Measurements from ENCODE around the gene NEK10.

Gene NEK10

DNA sequence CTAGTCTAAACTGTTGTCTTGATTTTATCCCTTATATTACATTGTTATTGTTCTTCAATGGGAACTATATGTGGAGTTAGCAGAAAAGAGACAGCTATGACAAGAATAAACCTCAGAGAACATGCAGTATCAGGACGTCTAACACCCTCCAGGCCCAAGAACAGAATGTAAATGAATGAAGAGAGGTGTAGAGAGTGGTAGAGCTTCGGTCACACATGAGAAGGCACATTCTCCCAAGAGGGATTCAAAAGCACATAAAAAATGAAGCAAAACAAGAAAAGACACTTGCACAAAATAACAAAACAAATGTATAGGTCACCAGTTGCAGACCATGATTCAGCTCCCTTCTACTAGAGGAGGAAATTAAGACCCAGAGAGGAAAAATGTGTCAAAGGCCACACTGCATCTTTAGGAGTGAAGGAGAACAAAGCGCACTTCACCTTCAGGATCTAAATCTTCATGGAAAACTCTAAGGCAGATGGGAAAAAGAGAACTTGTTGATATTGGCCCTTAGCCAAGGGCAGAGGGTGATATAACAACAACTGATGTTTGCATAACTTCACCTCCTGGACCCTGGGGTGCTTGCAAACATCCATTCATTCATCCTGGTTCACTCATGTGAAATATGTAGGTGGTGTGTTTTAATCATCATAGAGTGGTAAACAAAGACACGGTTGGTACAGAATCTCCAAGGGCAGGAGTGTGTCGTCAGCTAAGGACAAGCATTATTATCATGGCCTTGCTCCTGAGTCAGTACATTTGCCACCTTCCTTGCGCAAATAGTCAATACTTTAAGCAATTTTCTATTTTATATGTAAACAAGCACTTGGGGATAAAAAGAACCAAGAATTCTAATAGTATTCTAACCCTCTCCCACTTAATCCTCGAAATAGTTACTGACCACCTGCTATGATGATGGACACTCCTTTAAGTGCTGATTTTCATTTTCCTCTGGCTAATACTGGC lies 8.8 kb downstream of the NEK10 start:
- H3K36me3 Mint-ChIP-seq: no peaks in the 10 kb centered on the region
- DNase-seq (no peak), ATAC-seq (replicated peaks) (peak; percentile 60 to 62)
- peaks cover 7 to 15% of the 10 kb centered on the region in 2 donors for H3K4me1 Mint-ChIP-seq
- peak overlapping the region in 1 of 2 donors; percentile 20 for H3K4me3 Mint-ChIP-seq
- no peaks in the 10 kb centered on the region for H3K27me3 Mint-ChIP-seq
- no peak overlapping the region for H3K27ac Mint-ChIP-seq
- no peaks in the 10 kb centered on the region for H3K9me3 Mint-ChIP-seq

DNA sequence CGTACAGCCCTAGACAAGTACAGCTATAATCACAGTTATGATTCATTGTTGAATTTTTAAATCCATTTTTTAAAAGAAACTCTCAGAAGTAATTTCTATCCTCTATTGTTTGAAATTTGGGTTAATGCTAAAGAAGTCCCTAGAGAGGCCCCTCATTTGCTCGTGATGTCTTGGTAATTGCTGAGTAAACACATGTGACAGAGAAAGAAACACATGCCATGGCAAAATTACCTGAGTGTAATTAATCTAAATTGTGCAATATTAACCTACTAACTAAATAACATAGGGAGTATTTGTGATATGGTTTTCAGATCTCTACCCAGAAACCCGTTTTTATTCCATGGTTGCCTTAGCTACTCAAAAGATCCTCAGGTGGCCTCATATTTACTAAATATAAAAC lies 10.8 kb downstream of the NEK10 start:
- H3K4me3 Mint-ChIP-seq: no peak overlapping the region

DNA sequence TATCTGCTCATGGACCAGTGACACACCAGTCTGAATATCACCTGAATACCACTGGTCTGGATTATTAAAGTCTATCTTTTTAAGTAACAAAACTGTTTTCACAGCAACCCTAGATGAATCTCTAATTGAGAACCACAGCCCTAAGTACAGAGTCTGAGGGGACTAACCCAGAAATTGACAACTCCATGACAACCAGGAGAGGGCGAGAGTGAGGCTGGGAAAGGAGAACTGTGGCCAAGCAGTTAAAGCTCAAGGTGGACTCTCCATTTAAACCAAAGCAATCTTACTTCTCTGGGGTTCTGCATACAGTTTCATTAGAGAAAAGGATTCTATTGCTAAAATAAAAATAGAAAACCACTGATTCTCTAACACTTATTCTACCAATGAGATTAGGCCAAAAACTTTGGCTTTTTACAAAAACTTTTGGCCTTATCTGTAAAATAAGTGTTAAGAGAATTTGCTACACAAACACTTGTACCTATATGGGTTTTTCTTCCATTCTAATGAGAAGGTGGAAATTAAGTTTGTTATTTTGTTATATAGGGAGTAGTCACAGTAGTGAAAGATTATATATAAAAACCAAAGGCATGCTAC lies 11.4 kb downstream of the NEK10 start:
- ATAC-seq (replicated peaks): peak; percentile 92 to 94
- Mint-ChIP-seq H3K9me3 (no peaks in the 10 kb centered on the region), H3K36me3 (no peaks in the 10 kb centered on the region), H3K27ac (no peak overlapping the region), H3K4me3 (no peak overlapping the region), H3K27me3 (no peaks in the 10 kb centered on the region), H3K4me1 (peaks cover 7 to 15% of the 10 kb centered on the region in 2 donors)
- peak; percentile 36 for DNase-seq

More for the DNA sequence above, 10.8 kb downstream of the NEK10 start:
- DNase-seq: no peak
- H3K9me3 Mint-ChIP-seq: no peaks in the 10 kb centered on the region
- H3K4me1 Mint-ChIP-seq: peaks cover 7 to 15% of the 10 kb centered on the region in 2 donors
- H3K27me3 Mint-ChIP-seq: no peaks in the 10 kb centered on the region
- no peak overlapping the region for H3K27ac Mint-ChIP-seq
- no peaks in the 10 kb centered on the region for H3K36me3 Mint-ChIP-seq
- no peak for ATAC-seq (replicated peaks)

DNA sequence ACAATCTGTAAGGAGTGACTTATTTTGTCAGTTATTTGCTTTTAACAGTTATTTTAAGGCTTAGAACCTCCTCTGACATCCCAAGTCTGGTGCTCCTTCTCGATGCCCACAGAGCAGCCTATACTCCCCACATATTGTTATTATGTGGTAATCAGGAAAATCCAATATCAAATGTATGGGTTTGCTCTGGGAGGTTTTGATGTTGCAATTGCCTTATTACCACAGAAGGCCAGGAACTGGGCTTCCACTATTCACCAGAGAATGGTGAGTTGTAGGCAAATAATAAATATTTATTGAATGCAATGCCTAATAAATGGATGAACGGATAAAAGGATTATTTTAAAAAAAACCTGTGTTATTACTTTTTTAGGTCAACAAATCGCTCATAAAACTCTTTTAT lies 12.2 kb downstream of the NEK10 start:
- peaks cover 7 to 15% of the 10 kb centered on the region in 2 donors for H3K4me1 Mint-ChIP-seq
- ATAC-seq (replicated peaks) (no peak), DNase-seq (no peak)
- H3K36me3 Mint-ChIP-seq: no peaks in the 10 kb centered on the region
- no peak overlapping the region for H3K27ac Mint-ChIP-seq
- no peaks in the 10 kb centered on the region for H3K9me3 Mint-ChIP-seq
- H3K27me3 Mint-ChIP-seq: no peaks in the 10 kb centered on the region
- no peak overlapping the region for H3K4me3 Mint-ChIP-seq

DNA sequence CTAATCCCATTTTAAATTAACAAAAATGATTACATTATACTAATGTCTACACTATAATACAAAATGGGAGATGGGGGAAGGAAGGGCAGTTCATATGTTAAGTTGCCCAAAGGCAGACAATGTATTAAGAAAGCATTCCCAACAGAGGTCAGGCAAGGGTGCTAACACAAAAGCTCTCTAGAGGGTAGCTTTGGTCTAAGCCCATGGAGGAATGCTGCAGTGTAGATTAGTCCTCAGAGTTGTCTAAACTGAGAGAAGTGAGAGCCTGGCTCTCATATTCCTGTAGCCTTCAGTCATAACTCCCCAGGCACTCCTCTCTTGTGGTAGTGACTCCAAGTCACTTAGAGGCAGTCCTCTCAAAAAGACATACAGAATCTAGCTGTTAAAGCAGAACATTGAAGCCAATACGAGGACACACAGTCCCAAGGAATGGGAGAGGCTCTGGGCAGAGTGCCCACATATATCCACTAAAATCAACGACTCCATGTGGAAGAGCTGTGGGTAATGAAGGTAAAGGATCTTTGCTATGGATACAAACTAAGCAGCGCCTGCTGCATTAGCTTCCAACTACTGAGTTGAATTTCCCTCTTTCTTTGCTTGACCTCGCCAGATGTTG lies 14.5 kb downstream of the NEK10 start:
- H3K4me1 Mint-ChIP-seq: peaks cover 2 to 5% of the 10 kb centered on the region in 2 donors
- H3K9me3 Mint-ChIP-seq: no peaks in the 10 kb centered on the region
- no peaks in the 10 kb centered on the region for H3K27me3 Mint-ChIP-seq
- no peak overlapping the region for H3K4me3 Mint-ChIP-seq
- DNase-seq (no peak), ATAC-seq (replicated peaks) (no peak)
- H3K36me3 Mint-ChIP-seq: no peaks in the 10 kb centered on the region
- no peak overlapping the region for H3K27ac Mint-ChIP-seq

DNA sequence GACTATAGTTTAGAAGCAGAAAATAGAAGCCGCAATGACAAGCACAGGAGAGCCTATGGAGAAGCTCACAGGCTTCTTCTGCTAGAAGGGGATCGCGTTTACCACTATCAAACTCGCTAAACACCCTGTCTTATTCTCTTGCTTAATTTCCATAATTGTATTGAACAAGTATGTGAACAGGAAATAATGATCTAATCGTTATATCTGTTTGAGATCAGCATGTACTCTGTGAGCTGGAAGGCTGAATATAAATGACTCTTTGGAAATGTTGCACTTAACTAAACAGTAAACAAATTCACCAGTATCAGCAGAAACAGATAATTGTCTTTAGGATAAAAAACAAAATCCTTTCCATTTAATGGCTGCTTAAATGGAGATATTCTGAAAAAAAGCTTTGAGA lies 15.0 kb downstream of the NEK10 start:
- Mint-ChIP-seq H3K27ac (no peak overlapping the region), H3K36me3 (no peaks in the 10 kb centered on the region), H3K4me3 (no peak overlapping the region), H3K4me1 (peaks cover 0 to 2% of the 10 kb centered on the region in 2 donors), H3K27me3 (no peaks in the 10 kb centered on the region), H3K9me3 (no peaks in the 10 kb centered on the region)
- DNase-seq: no peak
- ATAC-seq (replicated peaks): no peak

DNA sequence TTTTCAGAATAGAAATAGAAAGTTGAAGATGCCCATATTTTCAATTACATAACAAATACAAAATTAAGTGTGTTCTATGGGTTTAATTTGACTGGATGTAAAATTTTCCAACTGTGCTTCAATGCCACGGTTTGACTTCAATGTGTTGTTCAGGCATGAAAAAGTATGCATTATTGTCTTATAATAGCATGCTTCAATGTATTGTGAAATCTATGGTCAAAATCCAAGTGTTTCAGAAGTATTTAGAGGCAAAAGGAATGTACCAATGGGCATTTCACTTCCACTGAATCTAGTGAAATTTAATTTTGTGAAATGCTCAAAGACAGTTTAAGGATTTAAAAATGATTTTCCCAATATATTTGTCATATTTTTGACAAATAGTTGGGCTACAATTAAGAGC lies 16.0 kb downstream of the NEK10 start:
- Mint-ChIP-seq H3K27ac (no peak overlapping the region), H3K4me3 (no peak overlapping the region), H3K9me3 (no peaks in the 10 kb centered on the region), H3K36me3 (no peaks in the 10 kb centered on the region), H3K4me1 (peaks cover 0 to 2% of the 10 kb centered on the region in 2 donors), H3K27me3 (no peaks in the 10 kb centered on the region)
- no peak for ATAC-seq (replicated peaks)
- no peak for DNase-seq

DNA sequence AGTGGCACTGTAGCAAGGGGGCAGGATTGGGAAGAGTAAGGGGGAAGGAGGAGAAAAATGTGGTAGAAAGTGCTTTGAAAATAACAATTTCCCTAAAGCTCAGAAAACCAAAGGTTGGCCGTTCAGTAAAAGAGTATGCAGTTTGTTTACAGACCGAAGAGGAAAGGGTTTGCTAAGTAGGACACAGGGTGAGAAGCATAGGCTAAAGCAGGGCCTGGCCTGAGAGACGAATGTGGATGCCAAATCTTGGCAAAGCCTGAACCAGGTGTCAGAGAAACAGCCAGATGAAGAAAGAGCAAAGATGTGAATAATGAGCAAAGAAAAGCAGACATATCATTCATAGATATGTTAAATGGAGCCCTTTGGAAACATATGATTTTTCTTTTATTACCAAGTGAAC lies 17.1 kb downstream of the NEK10 start:
- H3K36me3 Mint-ChIP-seq: no peaks in the 10 kb centered on the region
- peaks cover 0 to 2% of the 10 kb centered on the region in 2 donors for H3K4me1 Mint-ChIP-seq
- ATAC-seq (replicated peaks) (no peak), DNase-seq (no peak)
- H3K9me3 Mint-ChIP-seq: no peaks in the 10 kb centered on the region
- no peaks in the 10 kb centered on the region for H3K27me3 Mint-ChIP-seq
- H3K4me3 Mint-ChIP-seq: no peak overlapping the region
- H3K27ac Mint-ChIP-seq: no peak overlapping the region

DNA sequence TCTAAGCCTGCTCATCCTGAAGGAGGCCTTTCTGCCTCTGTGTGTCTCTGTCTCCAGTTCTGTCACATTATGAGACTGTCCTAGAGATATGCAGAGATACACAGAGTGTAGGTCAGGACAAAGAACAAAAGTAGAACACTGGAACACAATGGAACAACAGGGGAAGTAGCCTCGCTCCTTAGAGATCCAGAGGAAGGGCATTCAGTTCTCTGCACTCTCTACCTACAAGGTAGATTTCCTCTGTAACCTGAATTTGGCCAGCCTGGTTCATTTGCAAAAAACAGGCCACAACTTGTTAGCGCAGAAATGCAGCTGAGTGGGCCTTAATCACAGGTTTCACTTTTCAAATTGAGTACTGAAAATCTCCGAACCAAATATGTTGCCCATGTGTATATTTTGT lies 19.4 kb downstream of the NEK10 start:
- no peak for ATAC-seq (replicated peaks)
- DNase-seq: no peak
- peaks cover 0 to 2% of the 10 kb centered on the region in 2 donors for H3K4me1 Mint-ChIP-seq
- H3K27ac Mint-ChIP-seq: no peak overlapping the region
- H3K27me3 Mint-ChIP-seq: no peaks in the 10 kb centered on the region
- no peak overlapping the region for H3K4me3 Mint-ChIP-seq
- no peaks in the 10 kb centered on the region for H3K9me3 Mint-ChIP-seq
- H3K36me3 Mint-ChIP-seq: no peaks in the 10 kb centered on the region

DNA sequence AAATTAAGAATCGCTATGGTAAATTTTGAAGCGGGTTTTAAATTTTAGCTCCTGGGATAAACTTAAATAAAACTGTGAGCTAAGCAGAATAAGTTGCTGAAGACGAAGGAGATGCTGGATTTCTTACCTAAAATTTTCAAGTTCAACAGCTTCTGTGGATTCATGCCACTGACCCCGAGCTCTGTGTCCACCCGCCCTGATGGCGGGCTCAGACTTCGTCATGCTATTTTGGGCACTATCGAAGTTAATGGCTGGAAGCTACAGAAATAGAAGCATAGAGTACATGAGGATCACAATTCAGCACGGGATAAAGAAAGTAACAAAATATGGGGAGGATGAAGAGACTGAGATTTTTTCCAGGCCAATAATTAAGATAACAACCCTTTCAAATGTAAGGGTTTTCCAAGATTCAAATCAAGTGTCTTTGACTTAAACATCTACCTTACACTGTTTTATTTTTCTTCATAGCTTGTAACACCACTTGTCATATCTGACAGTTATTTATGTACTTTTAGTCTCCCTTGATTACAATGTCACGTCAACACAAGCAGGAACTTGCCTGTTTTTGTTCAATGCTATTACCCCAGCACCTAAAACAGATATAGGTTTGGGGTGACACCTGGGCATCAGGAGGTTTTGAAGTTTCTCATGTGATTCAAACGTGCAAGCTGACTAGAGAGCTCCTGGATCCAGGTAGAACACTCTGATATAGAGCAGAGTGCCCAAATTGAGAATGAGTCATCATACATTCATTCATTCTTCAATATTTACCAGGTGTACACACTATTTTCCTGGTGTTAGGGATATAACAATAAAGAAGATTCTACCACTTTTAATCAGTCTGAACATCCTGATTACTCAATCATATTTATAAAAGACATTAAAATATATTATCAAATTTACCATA lies 23.0 kb downstream of the NEK10 start:
- Mint-ChIP-seq H3K27me3 (no peaks in the 10 kb centered on the region), H3K4me1 (peaks cover 0 to 2% of the 10 kb centered on the region in 2 donors), H3K36me3 (no peaks in the 10 kb centered on the region), H3K4me3 (no peak overlapping the region), H3K9me3 (no peaks in the 10 kb centered on the region), H3K27ac (no peak overlapping the region)
- no peak for DNase-seq
- no peak for ATAC-seq (replicated peaks)

DNA sequence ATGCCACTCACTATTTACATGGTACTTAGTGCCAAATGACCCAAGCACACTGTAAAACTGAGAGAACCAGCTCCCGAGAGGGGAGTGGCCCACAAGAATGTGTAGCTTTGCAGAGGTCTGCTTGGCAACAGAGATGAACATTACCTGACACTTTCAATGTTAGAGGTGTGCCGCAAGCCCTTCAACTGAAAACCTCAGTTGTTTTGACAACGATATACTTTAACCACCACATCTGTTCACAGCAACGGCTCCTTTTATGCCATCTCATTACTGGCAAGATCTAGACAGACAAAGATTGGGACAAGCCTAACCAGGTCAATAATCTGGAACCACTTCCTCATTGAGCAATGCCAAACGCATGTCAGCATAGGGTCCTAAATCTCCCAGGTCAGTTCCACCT lies 23.7 kb downstream of the NEK10 start:
- H3K36me3 Mint-ChIP-seq: no peaks in the 10 kb centered on the region
- H3K4me3 Mint-ChIP-seq: no peak overlapping the region
- no peak for DNase-seq
- no peaks in the 10 kb centered on the region for H3K27me3 Mint-ChIP-seq
- peak; percentile 36 to 50 for ATAC-seq (replicated peaks)
- no peaks in the 10 kb centered on the region for H3K9me3 Mint-ChIP-seq
- H3K4me1 Mint-ChIP-seq: peaks cover 0 to 2% of the 10 kb centered on the region in 2 donors
- H3K27ac Mint-ChIP-seq: no peak overlapping the region

DNA sequence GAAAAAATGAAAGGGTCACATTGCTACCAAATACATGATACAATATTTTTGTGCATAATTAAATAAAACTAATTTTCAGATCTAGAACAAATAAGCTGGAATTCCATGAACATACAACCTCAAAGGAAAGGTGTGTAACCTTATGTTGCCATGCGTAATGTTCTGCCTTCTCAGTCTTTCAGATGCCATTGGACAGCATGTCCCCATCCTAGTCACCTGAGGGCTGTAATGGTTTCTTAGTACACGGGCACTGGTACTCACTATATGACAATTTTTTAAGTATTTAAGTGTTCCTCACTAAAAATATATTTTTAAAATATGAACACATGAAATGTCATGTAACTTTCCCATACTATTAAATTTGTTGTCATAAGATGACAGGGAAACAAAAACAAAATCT lies 24.1 kb downstream of the NEK10 start:
- no peaks in the 10 kb centered on the region for H3K9me3 Mint-ChIP-seq
- no peaks in the 10 kb centered on the region for H3K27me3 Mint-ChIP-seq
- ATAC-seq (replicated peaks) (no peak), DNase-seq (no peak)
- no peaks in the 10 kb centered on the region for H3K36me3 Mint-ChIP-seq
- peaks cover 0 to 2% of the 10 kb centered on the region in 2 donors for H3K4me1 Mint-ChIP-seq
- H3K4me3 Mint-ChIP-seq: no peak overlapping the region
- no peak overlapping the region for H3K27ac Mint-ChIP-seq

DNA sequence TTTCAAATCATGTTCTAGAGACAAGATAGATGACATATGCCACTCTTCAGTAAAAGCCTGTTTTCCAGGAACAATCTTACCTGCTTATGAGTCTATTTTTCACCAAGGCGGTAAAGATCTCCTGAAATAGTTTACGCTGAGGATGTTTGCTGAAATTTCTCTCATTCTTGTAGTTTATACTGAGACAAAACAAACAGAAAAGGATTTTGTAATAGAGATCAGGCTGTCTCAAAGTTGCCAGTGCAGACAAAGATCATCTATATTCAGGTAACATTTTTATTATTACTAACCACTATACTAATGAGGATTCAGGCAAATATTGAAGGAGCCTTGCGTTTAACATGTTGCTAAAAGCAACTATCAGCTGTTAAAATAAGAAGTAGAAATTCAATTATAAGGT lies 25.0 kb downstream of the NEK10 start:
- DNase-seq (no peak), ATAC-seq (replicated peaks) (no peak)
- H3K36me3 Mint-ChIP-seq: no peaks in the 10 kb centered on the region
- no peak overlapping the region for H3K4me3 Mint-ChIP-seq
- no peaks in the 10 kb centered on the region for H3K27me3 Mint-ChIP-seq
- no peak overlapping the region for H3K27ac Mint-ChIP-seq
- peaks cover 0 to 2% of the 10 kb centered on the region in 2 donors for H3K4me1 Mint-ChIP-seq
- no peaks in the 10 kb centered on the region for H3K9me3 Mint-ChIP-seq

DNA sequence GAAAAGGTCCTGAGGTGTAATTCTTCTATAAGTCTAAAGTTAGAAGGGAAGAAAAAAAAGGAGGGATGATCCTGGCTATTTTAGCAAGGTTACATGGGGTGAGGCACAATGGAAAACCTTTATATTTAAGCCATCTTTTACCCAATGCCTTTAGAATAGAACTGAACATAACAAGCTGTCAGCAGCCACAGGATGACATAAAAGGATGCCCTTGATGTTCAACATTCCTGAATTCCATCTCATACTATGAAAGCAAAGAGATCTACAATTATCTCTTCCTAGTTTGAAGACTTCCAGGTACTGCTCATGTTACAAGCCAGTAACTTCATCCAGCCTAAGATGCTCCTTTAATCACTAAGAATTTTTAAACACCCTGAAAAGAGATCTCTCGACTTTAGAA lies 26.9 kb downstream of the NEK10 start:
- Mint-ChIP-seq H3K27me3 (no peaks in the 10 kb centered on the region), H3K27ac (no peak overlapping the region)
- no peak for ATAC-seq (replicated peaks)

More for the DNA sequence above, 26.9 kb downstream of the NEK10 start:
- Mint-ChIP-seq H3K4me1 (peaks cover 0 to 2% of the 10 kb centered on the region in 2 donors), H3K36me3 (peaks cover 0 to 7% of the 10 kb centered on the region in 2 donors), H3K4me3 (no peak overlapping the region), H3K9me3 (peaks cover 4 to 6% of the 10 kb centered on the region in 2 donors)
- no peak for DNase-seq
